A673 (cell line): ENCODE results near the gene ADGRL2.

Source experiments
- CTCF ChIP-seq: fragments of 300-800, 200-600 bp; sonication (generic); conservative IDR thresholded peaks from 2 replicates; pipeline ENCODE4 v1.5.1; 2017; ENCODE audit warnings: low read depth, mild to moderate bottlenecking, antibody characterized with exemption, low read length, moderate library complexity, mixed read lengths
- EZH2 ChIP-seq: fragments of 200-600 bp; sonication (generic); IDR thresholded peaks from 2 replicates; pipeline ENCODE4 v1.6.1; 2017; ENCODE audit warnings: borderline replicate concordance, low read depth, mild to moderate bottlenecking, mixed read lengths, antibody characterized with exemption, low read length; ENCODE audit not compliant: poor library complexity, severe bottlenecking

- TF ChIP-seq EZH2 (no peak), CTCF (no peak)
Observed at GRCh38 chr1:81976539-81976938, 175.8 kb downstream of the ADGRL2 start.
